Measurements from ENCODE around the gene FBXL20. TPM values are rescaled to one million over a fixed set of nuclear protein-coding genes. Genes with fewer than 3 reads are reported as not detected.

FBXL20 gene
- total and polyA plus RNA-seq, 10 of the 15 experiments (the other 5 are each of a cell fraction or from before 2014, with no cell fraction given), result 1.2 to 8.3 (median 4.4) TPM

DNA sequence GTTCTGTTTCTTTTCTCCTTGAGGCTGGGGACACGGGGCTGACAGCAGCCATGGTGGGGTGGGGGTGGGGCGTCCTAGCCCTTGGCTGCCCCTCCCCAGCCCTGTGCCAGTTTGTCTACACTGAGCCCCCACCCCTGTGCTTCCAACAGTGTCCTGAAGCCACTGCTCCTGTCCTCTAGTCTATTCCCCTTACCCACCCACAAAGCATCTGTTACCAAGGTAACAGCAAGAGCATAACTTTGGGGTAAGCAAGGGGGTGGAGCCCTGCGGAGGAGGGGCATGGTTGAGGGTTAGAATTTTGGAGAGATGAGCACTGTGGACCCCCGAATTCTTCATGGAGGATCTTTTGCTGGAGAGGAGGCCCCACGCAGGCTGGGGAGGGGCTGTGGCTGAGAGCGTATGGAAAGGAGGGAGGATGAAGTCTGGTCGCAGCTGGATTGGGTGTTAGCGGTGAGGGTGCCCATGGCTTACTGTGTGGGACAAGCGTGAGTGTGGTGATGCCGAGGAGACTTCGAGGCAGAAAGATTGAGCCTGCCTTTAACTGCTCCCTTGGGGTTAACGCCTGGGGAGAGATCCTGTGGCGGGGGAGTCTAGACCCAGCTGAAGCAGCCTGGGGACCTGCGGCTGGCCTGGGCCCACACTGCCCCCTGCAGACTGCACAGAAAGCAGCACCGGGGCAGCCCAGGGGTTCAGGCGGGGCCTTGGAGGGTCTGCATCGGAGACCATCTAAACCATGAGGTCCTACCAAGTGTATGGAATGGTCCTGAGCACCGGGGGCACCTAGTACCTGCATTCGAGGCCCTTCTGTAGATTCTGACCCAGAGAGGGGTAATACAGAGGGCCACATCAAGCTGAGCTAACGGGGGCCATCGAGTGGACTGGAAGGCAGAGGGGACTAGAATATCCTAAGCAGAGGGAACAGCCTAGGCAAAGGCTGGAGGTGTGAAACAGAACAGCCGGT is 169.6 kb downstream of the FBXL20 start (continued):
- TF ChIP-seq, protein P1, sequence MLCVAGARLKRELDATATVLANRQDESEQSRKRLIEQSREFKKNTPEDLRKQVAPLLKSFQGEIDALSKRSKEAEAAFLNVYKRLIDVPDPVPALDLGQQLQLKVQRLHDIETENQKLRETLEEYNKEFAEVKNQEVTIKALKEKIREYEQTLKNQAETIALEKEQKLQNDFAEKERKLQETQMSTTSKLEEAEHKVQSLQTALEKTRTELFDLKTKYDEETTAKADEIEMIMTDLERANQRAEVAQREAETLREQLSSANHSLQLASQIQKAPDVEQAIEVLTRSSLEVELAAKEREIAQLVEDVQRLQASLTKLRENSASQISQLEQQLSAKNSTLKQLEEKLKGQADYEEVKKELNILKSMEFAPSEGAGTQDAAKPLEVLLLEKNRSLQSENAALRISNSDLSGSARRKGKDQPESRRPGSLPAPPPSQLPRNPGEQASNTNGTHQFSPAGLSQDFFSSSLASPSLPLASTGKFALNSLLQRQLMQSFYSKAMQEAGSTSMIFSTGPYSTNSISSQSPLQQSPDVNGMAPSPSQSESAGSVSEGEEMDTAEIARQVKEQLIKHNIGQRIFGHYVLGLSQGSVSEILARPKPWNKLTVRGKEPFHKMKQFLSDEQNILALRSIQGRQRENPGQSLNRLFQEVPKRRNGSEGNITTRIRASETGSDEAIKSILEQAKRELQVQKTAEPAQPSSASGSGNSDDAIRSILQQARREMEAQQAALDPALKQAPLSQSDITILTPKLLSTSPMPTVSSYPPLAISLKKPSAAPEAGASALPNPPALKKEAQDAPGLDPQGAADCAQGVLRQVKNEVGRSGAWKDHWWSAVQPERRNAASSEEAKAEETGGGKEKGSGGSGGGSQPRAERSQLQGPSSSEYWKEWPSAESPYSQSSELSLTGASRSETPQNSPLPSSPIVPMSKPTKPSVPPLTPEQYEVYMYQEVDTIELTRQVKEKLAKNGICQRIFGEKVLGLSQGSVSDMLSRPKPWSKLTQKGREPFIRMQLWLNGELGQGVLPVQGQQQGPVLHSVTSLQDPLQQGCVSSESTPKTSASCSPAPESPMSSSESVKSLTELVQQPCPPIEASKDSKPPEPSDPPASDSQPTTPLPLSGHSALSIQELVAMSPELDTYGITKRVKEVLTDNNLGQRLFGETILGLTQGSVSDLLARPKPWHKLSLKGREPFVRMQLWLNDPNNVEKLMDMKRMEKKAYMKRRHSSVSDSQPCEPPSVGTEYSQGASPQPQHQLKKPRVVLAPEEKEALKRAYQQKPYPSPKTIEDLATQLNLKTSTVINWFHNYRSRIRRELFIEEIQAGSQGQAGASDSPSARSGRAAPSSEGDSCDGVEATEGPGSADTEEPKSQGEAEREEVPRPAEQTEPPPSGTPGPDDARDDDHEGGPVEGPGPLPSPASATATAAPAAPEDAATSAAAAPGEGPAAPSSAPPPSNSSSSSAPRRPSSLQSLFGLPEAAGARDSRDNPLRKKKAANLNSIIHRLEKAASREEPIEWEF (IDR thresholded peaks at IDR 0.05; ENCODE audit: insufficient replicate concordance, low read depth, low read length), result no peak
- TF ChIP-seq ESRRA (IDR thresholded peaks at IDR 0.05; ENCODE audit: low read length), result no peak
- peak; percentile 58 for TF ChIP-seq IKZF1 (conservative IDR thresholded peaks at IDR 0.05)
- no peak for TF ChIP-seq ATF3 (IDR thresholded peaks at IDR 0.05; ENCODE audit: borderline replicate concordance, extremely low read depth, low read depth, low read length)
- no peak for TF ChIP-seq HCFC1 (IDR thresholded peaks at IDR 0.05; ENCODE audit: low read length)
- TF ChIP-seq BCL3 (IDR thresholded peaks at IDR 0.05; ENCODE audit: borderline replicate concordance, insufficient read depth, low read depth, low read length, poor library complexity, severe bottlenecking), result no peak
- TF ChIP-seq, protein P2, sequence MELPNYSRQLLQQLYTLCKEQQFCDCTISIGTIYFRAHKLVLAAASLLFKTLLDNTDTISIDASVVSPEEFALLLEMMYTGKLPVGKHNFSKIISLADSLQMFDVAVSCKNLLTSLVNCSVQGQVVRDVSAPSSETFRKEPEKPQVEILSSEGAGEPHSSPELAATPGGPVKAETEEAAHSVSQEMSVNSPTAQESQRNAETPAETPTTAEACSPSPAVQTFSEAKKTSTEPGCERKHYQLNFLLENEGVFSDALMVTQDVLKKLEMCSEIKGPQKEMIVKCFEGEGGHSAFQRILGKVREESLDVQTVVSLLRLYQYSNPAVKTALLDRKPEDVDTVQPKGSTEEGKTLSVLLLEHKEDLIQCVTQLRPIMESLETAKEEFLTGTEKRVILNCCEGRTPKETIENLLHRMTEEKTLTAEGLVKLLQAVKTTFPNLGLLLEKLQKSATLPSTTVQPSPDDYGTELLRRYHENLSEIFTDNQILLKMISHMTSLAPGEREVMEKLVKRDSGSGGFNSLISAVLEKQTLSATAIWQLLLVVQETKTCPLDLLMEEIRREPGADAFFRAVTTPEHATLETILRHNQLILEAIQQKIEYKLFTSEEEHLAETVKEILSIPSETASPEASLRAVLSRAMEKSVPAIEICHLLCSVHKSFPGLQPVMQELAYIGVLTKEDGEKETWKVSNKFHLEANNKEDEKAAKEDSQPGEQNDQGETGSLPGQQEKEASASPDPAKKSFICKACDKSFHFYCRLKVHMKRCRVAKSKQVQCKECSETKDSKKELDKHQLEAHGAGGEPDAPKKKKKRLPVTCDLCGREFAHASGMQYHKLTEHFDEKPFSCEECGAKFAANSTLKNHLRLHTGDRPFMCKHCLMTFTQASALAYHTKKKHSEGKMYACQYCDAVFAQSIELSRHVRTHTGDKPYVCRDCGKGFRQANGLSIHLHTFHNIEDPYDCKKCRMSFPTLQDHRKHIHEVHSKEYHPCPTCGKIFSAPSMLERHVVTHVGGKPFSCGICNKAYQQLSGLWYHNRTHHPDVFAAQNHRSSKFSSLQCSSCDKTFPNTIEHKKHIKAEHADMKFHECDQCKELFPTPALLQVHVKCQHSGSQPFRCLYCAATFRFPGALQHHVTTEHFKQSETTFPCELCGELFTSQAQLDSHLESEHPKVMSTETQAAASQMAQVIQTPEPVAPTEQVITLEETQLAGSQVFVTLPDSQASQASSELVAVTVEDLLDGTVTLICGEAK (IDR thresholded peaks at IDR 0.05; ENCODE audit: borderline replicate concordance), result no peak
- TF ChIP-seq, protein P3, sequence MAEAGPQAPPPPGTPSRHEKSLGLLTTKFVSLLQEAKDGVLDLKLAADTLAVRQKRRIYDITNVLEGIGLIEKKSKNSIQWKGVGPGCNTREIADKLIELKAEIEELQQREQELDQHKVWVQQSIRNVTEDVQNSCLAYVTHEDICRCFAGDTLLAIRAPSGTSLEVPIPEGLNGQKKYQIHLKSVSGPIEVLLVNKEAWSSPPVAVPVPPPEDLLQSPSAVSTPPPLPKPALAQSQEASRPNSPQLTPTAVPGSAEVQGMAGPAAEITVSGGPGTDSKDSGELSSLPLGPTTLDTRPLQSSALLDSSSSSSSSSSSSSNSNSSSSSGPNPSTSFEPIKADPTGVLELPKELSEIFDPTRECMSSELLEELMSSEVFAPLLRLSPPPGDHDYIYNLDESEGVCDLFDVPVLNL (IDR thresholded peaks at IDR 0.05; ENCODE audit: low read depth, low read length), result no peak
- TF ChIP-seq TAF1 (IDR thresholded peaks at IDR 0.05; ENCODE audit: borderline replicate concordance, low read depth, low read length), result no peak
- no peak for TF ChIP-seq JUNB (IDR thresholded peaks at IDR 0.05)
- TF ChIP-seq NKRF (conservative IDR thresholded peaks at IDR 0.05), result no peak

Measured in GM12878 (cell line).